NCI-H446 (cell line): Measurements from ENCODE around the gene LACTB.
"Not testable (repeated sequence)": the region's sequence is repeated elsewhere in the genome, so short reads cannot be mapped to it uniquely, and the experiment has no call there.

Experiments
- DNase-seq, 2 experiments: peaks; one replicate each; lab custom pipeline; 2025; lab: John Stamatoyannopoulos, UW

The LACTB gene

GRCh38 chr15:63090472-63090871 lies 31.2 kb upstream of the LACTB start:
- no peak for DNase-seq

GRCh38 chr15:63090887-63091286 lies 30.8 kb upstream of the LACTB start:
- DNase-seq, result no peak

- DNase-seq, result no peak
Measured at GRCh38 chr15:63091679-63092446, 29.8 kb upstream of the LACTB start.

GRCh38 chr15:63093486-63094205 lies 28.0 kb upstream of the LACTB start:
- peak in 1 of 2 experiments; percentile 74 for DNase-seq

GRCh38 chr15:63094495-63094931 lies 27.1 kb upstream of the LACTB start:
- no peak for DNase-seq

- DNase-seq, result no peak
Measured at GRCh38 chr15:63096178-63096577, 25.5 kb upstream of the LACTB start.

GRCh38 chr15:63098901-63099300 lies 22.8 kb upstream of the LACTB start:
- not testable (repeated sequence) for DNase-seq

GRCh38 chr15:63099581-63099980 lies 22.1 kb upstream of the LACTB start:
- DNase-seq, result not testable (repeated sequence)

GRCh38 chr15:63103416-63103815 lies 18.2 kb upstream of the LACTB start:
- DNase-seq, result no peak

GRCh38 chr15:63104727-63105126 lies 16.9 kb upstream of the LACTB start:
- DNase-seq, result no peak

- DNase-seq, result not testable (repeated sequence)
Measured at GRCh38 chr15:63105354-63105753, 16.3 kb upstream of the LACTB start.

GRCh38 chr15:63107895-63108546 lies 13.6 kb upstream of the LACTB start:
- DNase-seq, result no peak

- no peak for DNase-seq
Measured at GRCh38 chr15:63109498-63109897, 12.2 kb upstream of the LACTB start.

- no peak for DNase-seq
Measured at GRCh38 chr15:63109920-63110319, 11.7 kb upstream of the LACTB start.

GRCh38 chr15:63110428-63111026 lies 11.1 kb upstream of the LACTB start:
- no peak for DNase-seq

- DNase-seq, result no peak
Measured at GRCh38 chr15:63111481-63111880, 10.2 kb upstream of the LACTB start.

GRCh38 chr15:63112871-63113270 lies 8.8 kb upstream of the LACTB start:
- DNase-seq, result no peak

GRCh38 chr15:63114465-63114864 lies 7.2 kb upstream of the LACTB start:
- DNase-seq, result no peak

- no peak for DNase-seq
Measured at GRCh38 chr15:63118854-63119253, 2.8 kb upstream of the LACTB start.

GRCh38 chr15:63122002-63122875 lies 578 bp downstream of the LACTB start:
- peak; percentile 27 to 56 for DNase-seq

GRCh38 chr15:63124506-63124905 lies 2.8 kb downstream of the LACTB start:
- DNase-seq, result no peak
